Lower leg skin (tissue), 4 donors: ENCODE measurements around the gene FCHSD1. TPM values are rescaled to one million over a fixed set of nuclear protein-coding genes. Genes with fewer than 3 reads are reported as not detected.

Source experiments
- DNase-seq, 2 donors: peaks; one replicate each; pipeline ENCODE4 v3.0.0-alpha.2; 2019; ENCODE audit warnings: low spot score in 2 of 2
- H3K4me3 ChIP-seq: fragments of 200-600 bp; sonication (generic); 2 replicates; pipeline ENCODE4 v1.5.1; 2017; ENCODE audit warnings: mild to moderate bottlenecking, low read depth; ENCODE audit not compliant: poor library complexity, severe bottlenecking
- CTCF ChIP-seq, 3 donors: fragments of 450-650 bp; IDR thresholded peaks; one replicate each; pipeline ENCODE4 v1.5.1; 2016; ENCODE audit warnings: antibody characterized with exemption in 3 of 3, mild to moderate bottlenecking in 3 of 3, moderate library complexity in 2 of 3
- POLR2A ChIP-seq, 2 donors: fragments of 450-650 bp; IDR thresholded peaks; one replicate each; pipeline ENCODE4 v1.6.1; 2016 to 2017; ENCODE audit warnings: antibody characterized with exemption in 2 of 2, mild to moderate bottlenecking in 1 of 2, moderate library complexity in 1 of 2
- WGBS, 2 donors: methylation state at CpG; one replicate each; pipeline ENCODE4 v1.1.5; 2018; 5-methylcytosine and 5-hydroxymethylcytosine counted together
- intact Hi-C: fragments of 100-400 bp; cut with DNase I; formaldehyde crosslinking; loops from one replicate; pipeline ENCODE4 v1.15.0; 2023; ENCODE audit warnings: low total_unique reads
- total RNA-seq, 4 donors: library from RNA; depleted of rRNA; stranded (reverse); fragments of >200 nt; gene quantifications; one replicate each; pipeline ENCODE4 v1.1.0, GENCODE V29; 2016

FCHSD1 gene
- total RNA-seq, 4 donors from 2014 or later = 72.1 to 136 (median 101) TPM

GRCh38 chr5:141663506-141663905 lies 12.3 kb upstream of the FCHSD1 start:
- no peak overlapping the region for H3K4me3 ChIP-seq
- WGBS, 2 donors = 83 to 86% methylated on average over 8 of the region's 8 CpGs
- intact Hi-C loops = no loop called here
- TF ChIP-seq POLR2A (IDR thresholded peaks at IDR 0.05) (no peak), CTCF (IDR thresholded peaks at IDR 0.05) (no peak)
- no peak for DNase-seq

GRCh38 chr5:141662028-141662427 lies 10.8 kb upstream of the FCHSD1 start:
- intact Hi-C loops = no loop called here
- no peak for DNase-seq
- 81 to 92% methylated on average over 17 of the region's 17 CpGs for WGBS, 2 donors
- no peak overlapping the region for H3K4me3 ChIP-seq
- TF ChIP-seq CTCF (IDR thresholded peaks at IDR 0.05) (no peak), POLR2A (IDR thresholded peaks at IDR 0.05) (no peak)

GRCh38 chr5:141657937-141658545 lies 6.8 kb upstream of the FCHSD1 start:
- WGBS, 2 donors = 83 to 84% methylated on average over 8 of the region's 8 CpGs
- no peak for TF ChIP-seq CTCF (IDR thresholded peaks at IDR 0.05)
- TF ChIP-seq POLR2A (IDR thresholded peaks at IDR 0.05) = no peak
- DNase-seq = no peak
- no peak overlapping the region for H3K4me3 ChIP-seq
- intact Hi-C loops = no loop called here

GRCh38 chr5:141657404-141657803 lies 6.2 kb upstream of the FCHSD1 start:
- H3K4me3 ChIP-seq = no peak overlapping the region
- 97 to 100% methylated on average over 1 of the region's 1 CpG for whole genome bisulfite sequencing, 2 donors
- TF ChIP-seq CTCF (IDR thresholded peaks at IDR 0.05) = no peak
- DNase-seq = no peak
- intact Hi-C loops = no loop called here

GRCh38 chr5:141656396-141656795 lies 5.2 kb upstream of the FCHSD1 start:
- 79 to 86% methylated on average over 7 to 9 of the region's 9 CpGs for WGBS, 2 donors
- intact Hi-C loops = no loop called here
- DNase-seq = no peak
- no peak overlapping the region for H3K4me3 ChIP-seq
- no peak for TF ChIP-seq POLR2A (IDR thresholded peaks at IDR 0.05)

GRCh38 chr5:141655020-141655419 lies 3.8 kb upstream of the FCHSD1 start:
- intact Hi-C loops = no loop called here
- H3K4me3 ChIP-seq = no peak overlapping the region
- no peak for DNase-seq
- TF ChIP-seq CTCF (IDR thresholded peaks at IDR 0.05) (no peak), POLR2A (IDR thresholded peaks at IDR 0.05) (no peak)
- 89 to 91% methylated on average over 7 of the region's 7 CpGs for WGBS, 2 donors
